GM21423 (cell line): ENCODE results near the gene TBC1D17.

Experiments
- ATAC-seq: cut with Tn5 transposase; IDR thresholded peaks from one replicate; pipeline ENCODE4 v1.9.1; 2021; ENCODE audit warnings: mild to moderate bottlenecking, moderate library complexity; ENCODE audit not compliant: unreplicated experiment

TBC1D17 gene

DNA sequence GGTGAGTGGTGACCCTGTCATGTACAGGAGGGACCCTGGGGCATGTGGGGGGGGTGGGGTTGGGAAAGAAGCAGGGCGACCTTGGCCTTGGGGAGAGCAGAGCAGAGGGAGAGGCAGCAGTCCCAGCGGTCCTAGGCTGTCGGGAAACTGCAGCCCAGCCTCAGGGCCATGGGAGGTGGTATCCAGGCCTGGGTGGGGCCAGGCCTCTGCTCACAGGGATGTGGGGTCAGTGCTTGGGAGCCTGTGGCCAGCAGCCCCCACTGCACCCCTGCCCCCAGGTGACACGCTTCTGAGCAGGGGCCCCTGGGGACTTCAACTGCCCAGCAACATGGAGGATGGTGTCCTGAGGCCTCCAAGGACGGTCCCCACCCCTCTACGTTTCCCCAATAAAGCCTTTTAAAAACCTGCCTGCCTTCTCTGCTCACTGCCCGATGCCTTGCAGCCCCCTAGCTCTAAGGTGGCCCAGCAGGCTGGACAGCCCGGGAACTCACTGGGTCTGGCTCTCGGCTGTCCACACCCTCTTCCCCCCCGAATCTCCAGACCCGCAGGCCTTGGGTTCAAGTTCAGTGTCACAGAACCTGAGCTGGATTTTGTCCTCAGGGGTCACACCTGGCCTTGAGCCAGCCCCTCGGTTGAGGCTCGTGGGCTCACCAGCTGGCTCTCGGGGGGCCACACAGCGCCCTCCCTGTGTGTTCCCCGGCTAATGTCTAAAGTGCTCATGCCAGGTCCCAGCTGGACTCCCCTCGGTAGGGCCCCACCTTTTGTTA is 17.0 kb upstream of the TBC1D17 start:
- ATAC-seq, result no peak

DNA sequence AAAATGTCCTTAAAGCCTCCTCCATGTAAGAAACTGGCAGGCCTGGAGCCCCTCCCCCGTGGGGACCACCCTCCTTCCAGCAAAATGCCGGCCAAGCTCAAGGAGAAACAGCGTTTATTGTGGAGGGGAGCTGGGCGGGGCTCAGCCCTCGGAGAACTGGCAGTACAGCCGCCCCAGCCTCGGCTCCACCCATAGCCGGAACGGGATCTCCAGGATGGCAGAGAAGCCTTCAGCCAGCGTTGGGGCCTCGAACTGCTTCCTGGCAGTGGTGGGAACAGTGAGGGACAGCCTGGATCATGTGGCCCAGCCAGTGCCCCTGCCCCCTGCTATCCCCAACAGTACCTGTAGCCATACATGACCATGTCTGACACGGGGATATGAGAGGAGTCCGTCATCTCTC is 16.4 kb upstream of the TBC1D17 start:
- ATAC-seq, result no peak

DNA sequence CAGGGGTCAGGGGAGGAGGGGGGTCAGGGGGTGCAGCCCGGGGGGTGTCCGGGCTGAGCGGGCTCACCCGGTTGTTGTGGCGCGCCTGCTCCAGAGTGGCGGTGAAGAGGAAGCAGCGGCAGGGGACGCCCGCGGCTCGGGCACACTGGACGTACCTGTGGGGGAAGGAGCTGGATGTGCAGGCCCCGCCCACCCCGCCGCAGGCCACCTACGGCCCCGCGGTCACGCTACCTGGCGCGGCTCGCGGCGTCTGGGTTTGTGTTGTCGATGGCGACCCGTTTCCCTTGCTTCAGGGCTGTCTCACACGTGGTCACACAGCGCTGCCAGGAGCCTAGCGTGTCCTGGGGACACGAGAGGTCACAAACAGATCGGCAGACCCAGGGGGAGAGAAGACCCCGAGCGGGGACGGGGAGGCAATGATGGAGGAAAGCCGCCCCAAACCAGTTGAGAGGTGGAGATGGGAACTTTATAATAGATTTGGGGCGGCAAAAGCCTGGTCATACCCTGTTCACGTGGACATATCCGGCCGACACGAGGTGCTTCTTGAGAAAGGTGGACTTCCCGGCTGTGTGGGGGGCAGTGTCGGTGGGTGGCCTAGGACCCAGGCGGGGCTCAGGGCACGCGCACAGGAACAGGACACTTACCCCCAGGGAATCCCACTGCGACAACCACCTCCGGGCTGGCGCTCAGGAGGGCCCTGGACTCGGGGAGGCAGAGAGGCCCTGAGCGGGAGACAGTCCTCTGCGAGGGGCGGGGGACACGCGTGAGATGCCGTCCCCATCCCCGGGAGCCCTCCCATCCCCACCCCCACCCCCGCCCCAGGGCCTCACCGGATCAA is 15.7 kb upstream of the TBC1D17 start:
- ATAC-seq, result no peak

DNA sequence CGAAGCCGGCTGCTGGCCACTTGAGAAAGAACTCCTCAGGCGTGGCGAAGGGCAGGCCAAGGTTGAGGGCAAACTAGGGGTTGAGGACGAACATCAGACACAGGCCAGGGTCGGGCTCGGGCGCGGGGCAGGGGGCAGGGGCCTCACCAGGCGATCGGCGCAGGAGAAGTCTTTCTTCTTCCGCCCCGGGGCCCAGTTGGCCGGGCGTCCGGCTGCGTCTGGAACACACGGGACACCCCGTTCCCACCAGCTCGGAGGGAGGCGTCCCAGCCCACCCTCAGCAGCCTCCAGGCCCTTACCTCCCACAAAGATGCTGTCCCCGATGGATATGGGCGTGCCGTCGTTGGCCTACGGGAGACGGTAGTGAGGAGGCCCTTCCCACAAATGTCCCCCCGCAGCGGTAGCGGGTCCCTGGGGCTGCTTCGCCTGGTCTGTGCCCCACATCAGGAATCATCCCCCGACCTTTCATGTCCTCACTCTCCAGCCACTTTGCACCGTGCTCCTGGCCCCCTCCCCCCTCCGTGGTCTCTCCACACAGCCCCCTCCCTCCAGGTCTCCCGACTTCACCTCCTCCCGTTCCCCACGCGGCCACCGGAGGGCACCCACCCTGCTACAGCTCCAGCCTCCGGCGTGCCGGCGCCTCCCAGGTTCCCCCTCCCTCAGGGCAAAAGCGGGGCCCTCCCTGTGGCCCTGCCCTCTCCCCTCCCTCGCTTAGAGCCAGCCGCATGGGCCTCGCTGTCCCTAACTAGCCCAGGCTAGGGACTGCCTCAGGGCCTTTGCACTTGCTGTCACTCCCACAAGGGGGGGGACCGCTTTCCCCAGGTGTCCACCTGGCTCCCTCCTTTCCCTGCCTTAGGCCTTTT is 14.9 kb upstream of the TBC1D17 start:
- ATAC-seq, result no peak

DNA sequence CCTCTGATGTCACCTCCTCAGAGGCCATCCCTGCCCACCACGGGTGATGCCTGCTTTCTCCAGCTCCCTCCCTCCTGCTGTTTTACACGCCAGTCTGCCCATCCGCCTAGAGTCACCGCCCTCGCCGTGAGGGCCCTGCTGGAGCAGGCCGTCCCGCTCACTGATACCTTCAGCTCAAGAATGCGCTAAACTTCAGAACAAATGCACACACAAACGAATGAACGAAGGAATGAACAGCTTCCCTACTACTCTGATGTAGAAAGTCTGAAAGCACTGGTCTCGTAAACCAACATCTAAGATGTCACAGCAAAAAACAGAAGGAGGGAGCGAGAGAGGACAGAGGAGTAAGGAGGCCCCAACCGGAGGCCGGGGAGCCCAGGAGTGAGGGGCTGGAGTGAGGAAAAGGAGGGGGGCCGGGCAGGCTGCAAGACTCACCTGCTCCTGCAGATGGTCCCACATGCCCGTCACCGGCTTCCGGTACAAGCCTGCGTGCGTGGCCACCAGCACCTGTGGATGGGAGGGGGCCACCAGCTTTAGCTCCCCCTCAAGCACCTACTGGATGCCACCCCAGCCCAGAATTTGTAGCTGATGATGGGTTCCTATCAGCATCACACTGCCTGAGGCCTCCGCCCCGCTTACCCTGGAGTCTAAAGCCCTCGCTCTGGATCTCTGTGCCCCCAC is 14.1 kb upstream of the TBC1D17 start:
- ATAC-seq, result no peak

DNA sequence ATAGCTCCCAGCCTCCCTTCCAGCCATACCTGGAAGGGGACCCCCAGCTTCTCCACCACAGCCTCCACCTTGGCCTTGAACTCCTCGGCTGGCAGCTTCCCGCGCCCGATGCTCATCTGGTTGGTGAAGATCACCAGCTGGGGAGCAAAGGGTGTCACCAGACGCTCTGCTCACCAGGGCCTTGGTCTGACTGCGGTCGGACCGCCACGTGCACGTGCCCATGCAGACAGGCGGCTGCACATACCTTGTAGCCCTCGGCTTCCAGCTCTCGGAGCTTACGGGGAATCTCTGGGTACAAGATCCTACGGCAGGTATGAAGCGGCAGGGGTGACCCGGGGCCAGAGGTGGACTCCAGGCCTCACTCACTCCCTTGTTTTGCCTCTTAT is 13.6 kb upstream of the TBC1D17 start:
- ATAC-seq, result no peak

DNA sequence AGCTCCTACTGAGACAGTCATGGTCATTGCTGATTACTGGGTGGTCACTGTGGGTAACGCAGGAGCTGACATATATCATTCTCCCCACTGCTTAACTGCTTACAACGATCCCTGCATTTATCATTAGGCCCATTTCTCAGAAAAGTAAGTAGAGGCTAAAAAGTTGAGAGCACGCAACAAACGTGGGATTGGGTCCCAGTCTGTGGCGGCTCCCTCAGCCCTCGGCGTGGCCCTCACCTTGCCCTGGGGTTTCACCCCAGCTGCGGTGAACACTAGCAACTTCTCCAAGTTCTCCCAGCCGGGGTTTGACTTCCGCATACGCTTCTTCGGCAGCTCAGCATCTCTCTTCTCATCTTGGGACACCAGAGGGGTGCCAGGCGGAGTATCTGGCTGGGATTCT is 12.6 kb upstream of the TBC1D17 start:
- no peak for ATAC-seq

DNA sequence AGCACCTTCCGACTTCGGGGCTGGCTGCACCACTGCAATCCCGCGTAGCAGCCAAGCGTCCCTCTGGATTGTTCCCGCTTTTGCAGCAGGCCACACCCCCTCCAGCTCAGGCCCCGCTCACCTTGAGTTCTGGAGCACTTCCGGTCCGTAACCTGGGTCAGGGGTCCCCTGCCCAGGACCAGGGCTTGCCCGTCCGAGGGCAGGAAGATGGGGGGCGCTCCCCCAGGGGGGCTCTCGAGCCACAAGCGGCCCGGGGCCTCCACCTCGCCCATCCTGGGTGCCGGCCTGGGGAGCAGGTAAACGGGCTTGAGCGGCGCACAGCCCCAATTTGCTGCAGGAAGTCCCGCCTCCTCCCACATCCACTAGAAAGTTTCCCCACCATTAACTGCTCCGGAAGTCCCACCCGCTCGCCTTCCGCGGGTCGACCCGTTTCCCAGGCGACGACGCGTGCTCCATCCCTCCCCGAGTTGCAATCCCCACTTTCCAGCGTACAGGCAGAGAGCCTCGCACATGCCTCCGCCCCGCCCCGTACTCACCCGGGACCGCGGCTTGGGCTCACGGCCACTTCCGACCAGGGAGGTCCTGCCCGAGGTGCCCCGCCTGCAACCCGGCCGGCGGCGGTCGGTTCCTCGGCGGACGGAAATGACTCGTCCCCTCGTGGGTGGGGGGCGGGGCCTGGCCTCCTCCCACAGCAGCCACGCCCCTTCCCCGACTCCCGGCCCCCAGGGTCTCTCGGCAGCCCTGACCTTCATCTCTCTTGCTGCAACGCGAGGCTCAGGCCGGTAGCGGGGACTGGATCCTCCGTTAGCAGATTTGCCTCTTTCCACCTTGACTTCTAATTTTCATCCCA is 10.3 kb upstream of the TBC1D17 start, which contains the start of gene PNKP:
Gene PNKP, minus strand, starts transcription at position 644 of the 850 bp plus-strand sequence. Its CDS starts 372 bp downstream, at position 272.
- peak; percentile 33 for ATAC-seq

DNA sequence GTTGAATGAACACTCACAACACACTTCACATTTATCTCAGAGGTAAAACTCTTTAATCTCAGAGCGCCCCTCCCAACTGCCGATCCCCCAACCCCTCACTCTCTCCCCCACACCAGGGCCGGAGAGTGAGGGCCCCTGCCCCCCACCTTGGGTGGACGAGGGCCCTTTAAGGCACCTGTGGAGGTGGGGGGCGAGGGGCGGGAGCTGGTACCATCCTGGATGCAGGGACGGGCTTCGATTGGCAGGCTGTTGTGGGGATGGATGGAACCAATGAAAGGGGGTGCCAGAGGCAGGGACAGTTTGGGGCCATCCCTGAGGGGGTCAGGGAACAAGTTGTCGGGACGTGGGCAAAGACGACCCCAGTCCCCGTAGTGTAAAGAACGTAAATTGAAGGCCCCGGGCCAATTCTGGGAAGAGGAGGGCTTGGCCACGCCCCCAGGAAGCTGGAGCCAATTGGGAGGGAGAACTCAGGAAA is 8.5 kb upstream of the TBC1D17 start:
- peak; percentile 2 for ATAC-seq

DNA sequence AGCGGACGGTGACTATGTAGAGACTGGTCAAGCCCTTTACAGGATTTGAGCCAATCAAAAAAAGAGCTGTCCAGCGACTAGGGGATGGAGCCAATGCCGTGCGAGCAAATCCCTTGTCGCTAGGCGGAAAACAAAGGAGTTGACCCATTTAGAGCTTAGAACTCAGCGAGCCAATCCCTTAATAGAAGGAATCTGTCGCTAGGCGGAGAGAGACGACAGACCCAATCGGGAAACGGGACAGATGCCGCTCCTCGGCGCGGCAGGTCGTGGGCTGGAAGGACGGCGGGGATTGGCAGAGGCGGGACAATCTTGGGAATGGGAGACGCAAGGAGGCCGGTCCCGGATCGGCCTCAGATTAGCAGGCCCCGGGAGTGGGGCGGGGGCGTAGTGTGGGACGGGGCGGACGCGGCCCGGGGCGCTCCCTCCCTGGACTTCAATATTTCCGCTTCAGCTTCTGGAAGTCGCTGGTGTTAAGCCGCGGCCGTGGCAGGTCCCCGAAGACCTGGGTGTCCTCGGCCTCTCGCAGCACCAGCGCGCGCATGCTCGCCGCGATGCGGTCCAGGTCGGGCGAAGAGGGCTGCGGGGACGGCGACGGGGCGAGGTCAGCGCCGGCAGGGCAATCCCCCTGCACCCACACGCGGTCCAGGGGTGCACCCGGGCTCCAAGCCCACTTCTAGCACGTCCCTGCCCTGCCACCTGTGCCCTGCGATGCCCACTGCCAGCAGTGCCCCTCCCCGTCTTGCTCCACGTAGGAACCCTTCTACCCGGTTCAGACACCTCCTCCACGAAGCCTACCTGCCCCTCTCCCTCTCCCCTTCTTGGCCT is 7.8 kb upstream of the TBC1D17 start:
- ATAC-seq, result peak; percentile 65

DNA sequence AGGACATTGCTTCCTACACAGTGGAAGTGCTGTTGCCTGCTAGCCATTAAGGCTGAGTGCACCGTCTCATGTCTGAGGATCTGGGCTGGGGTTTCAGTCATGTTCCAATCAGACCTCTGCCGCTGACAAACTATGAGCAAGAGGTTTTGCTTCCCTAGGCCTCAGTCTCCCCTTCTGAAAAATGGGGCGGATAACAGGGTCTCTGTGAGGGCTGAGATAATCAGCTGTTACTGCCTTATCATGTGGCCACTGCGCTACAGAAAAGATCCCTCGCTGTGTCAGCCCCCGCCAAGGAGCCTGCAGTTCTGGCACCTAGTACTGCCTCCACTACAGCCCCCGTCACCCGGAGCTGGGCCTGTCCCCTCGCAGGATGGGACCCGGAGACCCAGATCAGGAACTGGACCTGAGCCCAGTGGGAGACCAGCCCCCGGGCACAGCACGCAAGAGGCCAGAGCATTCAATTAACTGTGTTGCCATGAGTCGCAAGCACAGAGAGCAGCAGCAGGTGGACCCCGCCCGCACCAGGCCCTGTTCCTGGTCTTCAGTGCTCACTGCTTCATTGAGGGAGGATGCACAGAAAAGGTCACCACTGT is 7.1 kb upstream of the TBC1D17 start:
- ATAC-seq, result no peak

DNA sequence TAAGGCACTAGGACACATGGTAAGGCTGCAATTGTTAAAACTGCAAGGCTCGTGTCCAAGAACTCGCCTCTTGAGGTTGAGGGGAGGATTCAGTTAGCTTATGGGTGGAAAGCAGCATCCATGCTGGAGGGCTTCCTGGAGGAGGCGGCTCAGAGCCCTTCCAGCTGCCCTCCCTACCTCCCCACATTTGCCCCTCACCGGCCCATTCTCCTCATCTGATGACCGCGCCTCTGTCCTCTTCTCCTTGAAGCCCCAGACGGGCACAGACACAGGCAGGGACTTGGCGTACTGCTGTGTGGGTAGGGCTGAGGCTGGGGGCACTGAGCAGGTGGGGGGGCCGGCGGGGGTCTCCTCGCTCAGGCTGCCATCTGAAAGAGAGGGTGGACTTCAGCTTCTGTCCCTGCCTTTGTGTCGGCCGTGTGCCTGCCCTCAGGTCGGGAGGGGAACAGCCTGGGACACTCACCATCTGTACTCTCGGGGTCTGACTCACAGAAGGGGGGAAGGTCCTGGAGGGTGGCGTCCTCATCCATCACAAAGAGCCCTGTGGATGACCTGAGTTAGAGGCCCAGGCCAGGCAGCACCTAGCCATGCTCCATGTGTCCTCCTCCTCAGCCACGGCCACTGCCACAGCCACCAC is 6.0 kb upstream of the TBC1D17 start:
- no peak for ATAC-seq

DNA sequence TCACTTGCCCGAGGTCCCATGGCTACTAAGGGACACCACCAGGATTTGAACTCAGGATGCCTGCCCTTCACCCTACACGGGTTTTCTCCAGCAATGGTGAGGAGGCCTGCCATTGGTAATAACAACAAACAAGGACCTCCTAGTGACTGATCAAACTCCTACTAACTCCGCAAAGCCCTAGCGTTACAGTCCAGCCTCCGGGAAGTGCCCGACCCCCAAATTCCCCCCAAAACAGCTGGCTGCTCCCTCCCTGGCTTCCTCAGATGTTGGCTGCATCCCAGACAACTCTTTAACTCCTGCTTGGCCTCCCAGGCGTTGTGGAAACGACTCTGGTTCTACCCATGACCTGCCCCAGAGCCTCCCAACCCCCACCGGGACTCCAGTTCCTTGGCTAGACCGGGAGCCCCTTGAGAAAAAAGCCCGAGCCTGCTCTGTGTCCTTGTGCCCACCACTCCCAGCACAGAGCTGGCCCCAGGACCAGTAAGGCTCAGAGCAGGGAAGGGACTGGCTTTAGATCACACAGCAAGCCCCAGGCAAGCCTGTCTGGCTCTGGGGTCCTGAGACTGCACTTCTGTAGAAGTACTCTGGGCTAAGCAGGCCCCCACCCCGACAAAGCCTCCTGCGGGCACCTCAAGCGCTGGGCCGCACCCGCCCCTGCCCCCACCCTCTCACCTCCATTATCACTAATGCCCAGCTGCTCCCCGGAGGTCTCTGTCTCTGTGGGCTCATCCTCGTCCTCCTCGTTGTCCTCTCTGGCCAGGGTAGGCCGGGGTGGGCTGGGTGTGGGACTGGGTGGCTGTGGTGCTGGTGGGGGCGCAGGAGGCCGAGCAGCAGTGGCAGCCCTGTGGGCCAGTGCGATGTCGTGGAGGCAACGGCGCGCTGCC is 5.0 kb upstream of the TBC1D17 start:
- no peak for ATAC-seq

DNA sequence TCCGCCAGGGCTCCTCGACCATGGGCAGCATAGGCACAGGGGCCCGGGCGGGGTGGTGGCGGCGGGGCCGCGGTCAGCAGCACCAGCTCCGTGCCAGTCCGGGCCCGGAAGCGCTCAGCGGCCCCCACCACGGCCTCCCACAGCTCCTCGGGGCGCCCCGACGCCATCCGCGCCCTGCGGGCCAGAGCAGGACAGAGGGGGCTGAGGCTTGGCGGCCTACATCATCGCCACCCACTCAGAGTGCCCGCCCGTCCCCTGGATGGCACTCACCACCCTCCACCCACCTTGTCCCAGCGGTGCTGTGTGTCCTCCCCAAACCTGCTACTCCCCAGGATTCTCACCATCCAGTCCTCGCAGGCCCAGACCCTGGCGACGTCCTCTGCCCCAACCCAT is 4.4 kb upstream of the TBC1D17 start:
- no peak for ATAC-seq

DNA sequence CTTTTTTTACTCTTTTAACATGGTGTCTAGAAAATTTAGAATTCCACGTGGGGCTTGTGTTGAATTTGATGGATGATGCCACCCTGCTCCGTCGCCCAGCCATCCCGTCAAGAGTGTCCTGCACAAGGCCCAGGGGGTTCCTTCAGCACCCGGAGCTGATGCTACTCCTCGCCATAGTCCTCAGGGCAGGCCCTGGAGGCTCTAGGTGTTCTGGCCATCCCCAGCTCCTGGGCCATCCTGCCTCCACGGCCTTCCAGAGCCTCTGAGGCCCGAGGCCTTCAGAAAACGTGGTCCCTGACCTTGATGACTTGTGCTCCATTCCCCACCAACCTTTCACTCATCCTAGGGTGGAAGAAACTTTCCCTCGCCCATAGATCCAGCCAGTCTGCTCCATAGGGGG is 3.7 kb upstream of the TBC1D17 start:
- no peak for ATAC-seq

DNA sequence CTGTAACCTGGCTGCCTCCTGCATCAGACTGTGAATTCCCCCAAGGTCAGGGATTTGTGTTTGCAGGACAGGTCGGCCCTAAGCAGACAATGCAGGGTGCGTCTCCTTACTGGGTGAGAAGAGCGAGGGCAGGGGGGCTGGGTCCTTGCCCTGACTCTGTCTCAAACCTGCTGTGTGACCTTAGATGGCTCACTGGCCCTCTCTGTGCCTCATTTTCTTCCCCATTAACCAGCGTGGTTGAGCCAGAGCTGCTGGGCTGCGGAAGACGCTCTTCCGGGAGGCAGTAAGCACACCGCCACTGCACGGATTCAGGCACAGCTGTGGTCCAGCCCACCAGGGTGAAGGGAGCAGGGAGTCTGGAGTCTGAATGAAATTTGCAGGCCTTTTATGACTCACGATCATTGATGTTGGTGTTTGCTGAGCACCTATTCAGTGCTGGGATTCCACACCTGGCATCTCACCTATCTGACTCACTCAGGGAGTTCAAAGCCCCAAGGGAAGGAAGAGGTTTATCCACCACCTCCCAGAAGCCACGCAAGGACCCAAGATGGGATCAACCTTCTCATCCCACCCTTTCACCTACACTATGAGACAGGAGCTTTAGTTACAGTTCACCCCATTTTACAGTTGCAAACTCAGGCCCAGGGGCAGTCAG is 2.9 kb upstream of the TBC1D17 start:
- no peak for ATAC-seq
